Neuronal stem cell (in vitro differentiated cells): ENCODE measurements around the gene CGB2.
"Not testable (repeated sequence)": the region's sequence is repeated elsewhere in the genome, so short reads cannot be mapped to it uniquely, and the experiment has no call there.

ENCODE experiments used
- DNase-seq: peaks from one replicate; pipeline ENCODE4 v3.0.0-alpha.2; 2013; ENCODE audit warnings: low spot score
- H2AFZ ChIP-seq: one replicate; pipeline ENCODE4 v1.6.1; 2013; ENCODE audit warnings: mild to moderate bottlenecking, low read length, inconsistent platforms
- H2AK5ac ChIP-seq: 2 replicates; pipeline ENCODE4 v1.6.1; 2013; ENCODE audit warnings: low read depth, mild to moderate bottlenecking, inconsistent platforms, low read length, moderate library complexity, mixed read lengths
- H2BK120ac ChIP-seq: 2 replicates; pipeline ENCODE4 v1.6.1; 2013; ENCODE audit warnings: low read depth, mild to moderate bottlenecking, inconsistent platforms, low read length, moderate library complexity, mixed read lengths
- H2BK12ac ChIP-seq: one replicate; pipeline ENCODE4 v1.6.1; 2013; ENCODE audit warnings: low read length, inconsistent platforms
- H2BK15ac ChIP-seq: 2 replicates; pipeline ENCODE4 v1.6.1; 2013; ENCODE audit warnings: mild to moderate bottlenecking, low read length, inconsistent platforms, mixed read lengths
- H2BK5ac ChIP-seq: one replicate; pipeline ENCODE4 v1.6.1; 2013; ENCODE audit warnings: inconsistent platforms, mild to moderate bottlenecking, low read length, moderate library complexity
- H3K14ac ChIP-seq: one replicate; pipeline ENCODE4 v1.6.1; 2013; ENCODE audit warnings: low read length, inconsistent platforms
- H3K18ac ChIP-seq: 2 replicates; pipeline ENCODE4 v1.6.1; 2013; ENCODE audit warnings: low read length, inconsistent platforms
- H3K23ac ChIP-seq: 2 replicates; pipeline ENCODE4 v1.6.1; 2013; ENCODE audit warnings: low read depth, mild to moderate bottlenecking, mixed read lengths, low read length, inconsistent platforms; ENCODE audit not compliant: poor library complexity
- H3K27ac ChIP-seq: replicated peaks from 3 replicates; pipeline ENCODE4 v1.5.1; 2013; ENCODE audit warnings: low read length, inconsistent platforms
- H3K27me3 ChIP-seq, 3 experiments: 2 replicates each; pipeline ENCODE4 v1.6.1; 2013; ENCODE audit warnings: low read length in 3 of 3, mild to moderate bottlenecking in 2 of 3, inconsistent platforms in 1 of 3, low read depth in 1 of 3, mixed read lengths in 1 of 3, moderate library complexity in 1 of 3; ENCODE audit not compliant: control insufficient read depth in 3 of 3, insufficient read depth in 3 of 3
- H3K36me3 ChIP-seq, 2 donors: replicated peaks in 1 of 2; 2 replicates each; pipeline ENCODE4 v1.6.1; 2013; ENCODE audit warnings: low read length in 2 of 2; ENCODE audit not compliant: control insufficient read depth in 2 of 2, insufficient read depth in 2 of 2
- H3K4ac ChIP-seq: 2 replicates; pipeline ENCODE4 v1.6.1; 2013; ENCODE audit warnings: inconsistent platforms, mild to moderate bottlenecking, low read length, moderate library complexity
- H3K4me1 ChIP-seq, 2 donors: 1 replicate in 1 of 2; 2 replicates in 1 of 2; pipeline ENCODE4 v1.6.1; 2013; ENCODE audit warnings: low read length in 2 of 2, low read depth in 1 of 2; ENCODE audit not compliant: control insufficient read depth in 2 of 2, insufficient read depth in 1 of 2
- H3K4me2 ChIP-seq: one replicate; pipeline ENCODE4 v1.6.1; 2013; ENCODE audit warnings: mild to moderate bottlenecking, low read length, inconsistent platforms; ENCODE audit not compliant: insufficient read depth, poor library complexity, severe bottlenecking
- H3K4me3 ChIP-seq, 2 donors: 2 replicates each; pipeline ENCODE4 v1.5.1; 2013; ENCODE audit warnings: low read length in 2 of 2, mild to moderate bottlenecking in 2 of 2, inconsistent platforms in 1 of 2, moderate library complexity in 1 of 2
- H3K79me1 ChIP-seq: one replicate; pipeline ENCODE4 v1.6.1; 2013; ENCODE audit warnings: low read depth, mild to moderate bottlenecking, inconsistent platforms, low read length, moderate library complexity
- H3K9ac ChIP-seq: one replicate; pipeline ENCODE4 v1.6.1; 2013; ENCODE audit warnings: mild to moderate bottlenecking, low read depth, low read length, inconsistent platforms; ENCODE audit not compliant: poor library complexity
- H3K9me3 ChIP-seq, 2 donors: replicated peaks in 1 of 2; 2 replicates each; pipeline versions ENCODE3 to v1.6.1; 2013; ENCODE audit warnings: low read length in 2 of 2, mild to moderate bottlenecking in 2 of 2, inconsistent platforms in 1 of 2, low read depth in 1 of 2, mixed read lengths in 1 of 2, moderate library complexity in 1 of 2; ENCODE audit not compliant: control insufficient read depth in 2 of 2, insufficient read depth in 1 of 2
- H4K8ac ChIP-seq: one replicate; pipeline ENCODE4 v1.6.1; 2013; ENCODE audit warnings: low read depth, mild to moderate bottlenecking, inconsistent platforms, low read length, moderate library complexity
- H4K91ac ChIP-seq: one replicate; pipeline ENCODE4 v1.6.1; 2013; ENCODE audit warnings: low read length, low read depth, mild to moderate bottlenecking, inconsistent platforms; ENCODE audit not compliant: poor library complexity
- WGBS, 2 donors: extraction: QIAGEN DNeasy Blood & Tissue Kit; methylation state at CpG; one replicate each; pipeline ENCODE4 v1.1.7; 2013; ENCODE audit warnings: missing lambda C conversion rate in 2 of 2, mixed read lengths in 1 of 2; ENCODE audit not compliant: insufficient read length in 2 of 2, insufficient replicate concordance in 1 of 2; ENCODE audit errors: extremely low coverage in 2 of 2; 5-methylcytosine and 5-hydroxymethylcytosine counted together

CGB2 gene

DNA sequence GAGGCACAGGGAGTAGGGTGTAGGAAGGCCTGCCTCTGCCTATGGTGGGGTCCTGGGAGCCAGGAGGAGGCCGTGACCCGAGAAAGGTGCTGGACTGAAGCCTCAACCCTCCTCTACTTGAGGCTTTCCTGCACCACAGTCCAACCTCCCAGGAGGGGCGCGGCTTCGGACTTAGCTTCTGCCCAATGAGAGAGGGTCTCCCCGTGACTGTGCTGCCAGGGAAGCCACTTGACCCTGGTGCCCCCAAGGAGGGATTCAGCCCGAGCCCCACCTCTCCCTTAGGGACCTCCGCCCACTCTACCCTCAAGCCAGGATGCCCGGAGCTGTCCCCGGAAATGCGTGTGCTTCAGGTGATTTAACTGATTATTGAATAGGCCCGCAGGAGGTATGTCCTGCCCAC is 17.3 kb downstream of the CGB2 start, which contains the start of gene CGB8:
Gene CGB8, minus strand, starts transcription at position 101 of the 400 bp plus-strand sequence. CDS start 372 bp downstream, outside the sequence.
- not testable (repeated sequence) for H3K79me1 ChIP-seq, H2AFZ ChIP-seq, H2BK5ac ChIP-seq, DNase-seq, H3K9ac ChIP-seq, H3K4me2 ChIP-seq, H3K9me3 ChIP-seq, H3K27ac ChIP-seq, H3K14ac ChIP-seq, H3K27me3 ChIP-seq, H3K18ac ChIP-seq, H3K4me3 ChIP-seq, H3K4ac ChIP-seq, H3K23ac ChIP-seq, H2BK120ac ChIP-seq, H2BK12ac ChIP-seq, H2BK15ac ChIP-seq, H3K4me1 ChIP-seq, H4K8ac ChIP-seq, H3K36me3 ChIP-seq, H4K91ac ChIP-seq, H2AK5ac ChIP-seq
- no CpG with 5 or more reads among the region's 12 CpGs for WGBS, 2 donors

- H3K23ac ChIP-seq, H3K79me1 ChIP-seq, H2BK15ac ChIP-seq, H3K18ac ChIP-seq, H3K9ac ChIP-seq, H2BK120ac ChIP-seq, H3K27ac ChIP-seq, H3K4me1 ChIP-seq, H2BK12ac ChIP-seq, H2AK5ac ChIP-seq, H3K36me3 ChIP-seq, H3K14ac ChIP-seq, H3K9me3 ChIP-seq, H3K27me3 ChIP-seq, H4K91ac ChIP-seq, H3K4ac ChIP-seq, H2AFZ ChIP-seq, DNase-seq, H2BK5ac ChIP-seq, H4K8ac ChIP-seq, H3K4me2 ChIP-seq, H3K4me3 ChIP-seq: not testable (repeated sequence)
- no CpG with 5 or more reads among the region's 4 CpGs for WGBS, 2 donors
Measured at GRCh38 chr19:49049834-49050233, 18.1 kb downstream of the CGB2 start.

- not testable (repeated sequence) for DNase-seq, H2BK12ac ChIP-seq
- WGBS, 2 donors = no CpG with 5 or more reads among the region's 24 CpGs
Measured at GRCh38 chr19:49050376-49051033, 18.8 kb downstream of the CGB2 start.

GRCh38 chr19:49056101-49056901 is 24.6 kb downstream of the CGB2 start:
- Histone ChIP-seq H3K18ac (peak overlapping the region; percentile 95), H3K9ac (peak overlapping the region; percentile 50), H3K4ac (no peak overlapping the region), H3K4me3 (peak overlapping the region; percentile 49 to 76), H4K8ac (no peak overlapping the region), H3K27me3 (peaks cover 8 to 62% (median 39%) of the 10 kb centered on the region in 3 experiments), H3K14ac (peak overlapping the region; percentile 31), H2AFZ (peak overlapping the region; percentile 98), H3K36me3 (no peaks in the 10 kb centered on the region), H3K23ac (peak overlapping the region; percentile 85), H3K9me3 (no peaks in the 10 kb centered on the region), H3K4me2 (peak overlapping the region; percentile 97), H3K27ac (no peak overlapping the region), H4K91ac (no peak overlapping the region), H2BK12ac (peak overlapping the region; percentile 84), H2BK5ac (no peak overlapping the region), H3K4me1 (peaks cover 9 to 17% of the 10 kb centered on the region in 2 donors), H3K79me1 (no peaks in the 10 kb centered on the region), H2BK120ac (no peak overlapping the region), H2BK15ac (peak overlapping the region; percentile 81), H2AK5ac (no peak overlapping the region)
- DNase-seq = peak; percentile 65
- WGBS, 2 donors = no CpG with 5 or more reads among the region's 63 CpGs

More at GRCh38 chr19:49050376-49051033, 18.8 kb downstream of the CGB2 start:
- not testable (repeated sequence) for H3K23ac ChIP-seq, H3K79me1 ChIP-seq, H3K4me2 ChIP-seq, H3K4ac ChIP-seq, H2AFZ ChIP-seq, H3K36me3 ChIP-seq, H3K14ac ChIP-seq, H3K27me3 ChIP-seq, H2BK120ac ChIP-seq, H2BK15ac ChIP-seq, H3K4me3 ChIP-seq, H3K18ac ChIP-seq, H3K9me3 ChIP-seq, H3K9ac ChIP-seq, H2BK5ac ChIP-seq, H4K8ac ChIP-seq, H3K27ac ChIP-seq, H2AK5ac ChIP-seq, H4K91ac ChIP-seq, H3K4me1 ChIP-seq
